Heart right ventricle (tissue), 16 donors: Measurements from ENCODE around the gene TOP2A. TPM values are rescaled to one million over a fixed set of nuclear protein-coding genes. Genes with fewer than 3 reads are reported as not detected.

ENCODE experiments used
- ATAC-seq, 8 donors: fragments of 200-7000 bp; cut with Tn5 transposase; one replicate each; pipeline ENCODE4 v1.9.1; 2020; ENCODE audit warnings: mild to moderate bottlenecking in 8 of 8, moderate library complexity in 8 of 8, moderate number of reproducible peaks in 1 of 8
- DNase-seq, 2 donors: peaks; one replicate each; pipeline ENCODE4 v3.0.0-alpha.2; 2020
- H3K27ac ChIP-seq, 10 donors: fragments of 200-600 bp; sonication (generic) in 2 of 10; one replicate each; pipeline versions ENCODE4 v1.5.0 to v1.8.0; 2020 to 2022; ENCODE audit warnings: mild to moderate bottlenecking in 3 of 10
- H3K27me3 ChIP-seq, 7 donors: fragments of 200-600 bp; one replicate each; pipeline ENCODE4 v1.8.0; 2021 to 2022; ENCODE audit warnings: mild to moderate bottlenecking in 2 of 7
- H3K36me3 ChIP-seq, 9 donors: fragments of 200-600 bp; sonication (generic) in 1 of 9; one replicate each; pipeline versions ENCODE4 v1.5.0 to v1.8.0; 2020 to 2022; ENCODE audit warnings: mild to moderate bottlenecking in 2 of 9
- H3K4me1 ChIP-seq, 9 donors: fragments of 200-600 bp; sonication (generic) in 1 of 9; one replicate each; pipeline versions ENCODE4 v1.5.0 to v1.8.0; 2020 to 2022; ENCODE audit warnings: mild to moderate bottlenecking in 4 of 9
- H3K4me3 ChIP-seq, 10 donors: fragments of 200-600 bp; sonication (generic) in 2 of 10; one replicate each; pipeline versions ENCODE4 v1.5.0 to v1.8.0; 2020 to 2022; ENCODE audit warnings: mild to moderate bottlenecking in 7 of 10, moderate library complexity in 2 of 10
- H3K9me3 ChIP-seq, 11 donors: fragments of 200-600 bp in 10 of 11; sonication (generic) in 2 of 11; one replicate each; pipeline versions ENCODE4 v1.5.0 to v1.8.0; 2013 to 2022; ENCODE audit warnings: mild to moderate bottlenecking in 2 of 11, control low read depth in 1 of 11, moderate library complexity in 1 of 11
- WGBS, 2 donors: extraction: QIAGEN DNeasy Blood & Tissue Kit; methylation state at CpG; one replicate each; pipeline ENCODE4 v1.1.7; 2013; ENCODE audit warnings: inconsistent platforms in 1 of 2; 5-methylcytosine and 5-hydroxymethylcytosine counted together
- intact Hi-C, 10 donors: fragments of 100-400 bp; cut with DNase I; formaldehyde crosslinking; loops; one replicate each; pipeline versions ENCODE4 v1.11.1 to v1.14.2; 2022
- polyA plus RNA-seq, 2 donors: library from polyadenylated mRNA; stranded (reverse); fragments of 200-250 nt; gene quantifications; one replicate each; pipeline ENCODE4 v1.2.3, GENCODE V29; 2013
- total RNA-seq, 10 donors: library from RNA; stranded (reverse); fragmentation: NEBNext Ultra II Directional in 3 of 10; extraction: Animal tissue kit (Norgen Biotek cat#: 25700) in 3 of 10; gene quantifications; one replicate each; pipeline versions ENCODE4 v1.2.1 to v1.2.4, GENCODE V29; 2021 to 2023
- TF ChIP-seq, protein P1 (sequence below), 9 donors: fragments of 200-600 bp; sonication (generic) in 2 of 9; IDR thresholded peaks; one replicate each; pipeline versions ENCODE4 v1.5.0 to v1.8.0; 2021 to 2022; ENCODE audit warnings: antibody characterized with exemption in 9 of 9, mild to moderate bottlenecking in 5 of 9, moderate library complexity in 1 of 9
- donor health status: Arrhythmogenic right ventricular cardiomyopathy.
- donor health status: ischemic (EF 13 %, LVEDD 7.1; RV severe dilation, severe dysfunction).
- donor health status: healthy with polysubstance abuse.
- donor health status: DM: no; HTN: yes; CAD: no.
- donor health status: DM: no; HTN: no; CAD: no.
- donor health status: ischemic (EF 25% LVEDD 6.9; RV normal size, moderate dysfunction).
- donor health status: ischemic (EF 25% LVEDD 5.7; RV mildly dilated, moderate dysfunction).
- donor health status: healthy.
- donor health status: DM: yes; HTN: yes; CAD: no.
- donor health status: Ischemic cardiomyopathy.
- donor health status: ischemic (EF 35%, LVEDD 5.7; RV mildly dilated, moderate dysfunction).
- donor health status: nonischemic (EF 11% LVEDD 7.7; RV severe dilation, severe dysfunction).
- donor health status: DM: yes; HTN: yes; CAD: no.
- donor health status: PGD.
- donor health status: ischemic (EF 29% LVEDD 5.4; RV normal size, mild dysfunction).
- donor health status: nonischemic (EF 23%, LVEDD 6.1; RV moderate dilation, normal function).

TOP2A gene
- total and polyA plus RNA-seq, 12 donors: 0.17 to 20.0 (median 1.0) TPM

DNA sequence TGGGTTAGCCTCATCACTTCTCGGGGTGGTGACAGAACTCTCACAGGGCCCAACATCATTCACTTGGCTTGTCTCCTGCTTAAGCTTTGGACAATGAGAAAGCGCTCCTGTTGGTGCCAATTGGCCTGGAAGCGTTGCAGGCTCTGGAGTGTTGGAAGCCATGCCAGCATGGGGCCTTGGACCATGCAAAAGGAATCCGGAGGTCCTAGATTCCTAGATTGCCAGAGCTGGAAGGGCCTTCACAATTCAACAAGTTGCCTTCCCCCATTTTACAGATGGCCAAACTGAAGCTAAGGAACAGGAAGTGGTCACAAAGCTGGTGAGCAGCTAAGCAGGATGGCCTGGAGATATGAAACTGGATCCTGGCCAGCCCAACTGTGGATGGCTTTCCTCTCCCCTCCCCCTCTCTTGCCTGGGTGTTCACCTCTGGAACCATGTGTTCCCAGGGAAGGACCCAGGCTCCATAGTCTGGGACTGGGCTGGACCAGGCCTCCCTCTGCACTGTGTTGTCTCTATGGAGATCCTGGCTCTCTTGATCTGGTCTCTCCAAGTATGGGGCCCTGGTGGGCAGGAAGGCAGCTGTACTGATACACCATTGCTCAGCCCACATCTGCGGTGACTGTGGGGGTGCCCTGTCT, 19.5 kb upstream of the TOP2A start:
- Histone ChIP-seq H3K27me3 (peaks cover 0 to 1% (median 0%) of the 10 kb centered on the region in 7 donors), H3K4me1 (peaks cover 5 to 44% (median 32%) of the 10 kb centered on the region in 9 donors), H3K9me3 (no peaks in the 10 kb centered on the region), H3K36me3 (no peaks in the 10 kb centered on the region), H3K4me3 (no peak overlapping the region), H3K27ac (no peak overlapping the region)
- ATAC-seq (peak in 4 of 8 donors; percentile 21 to 81 (median 49)), DNase-seq (no peak)
- WGBS, 2 donors: 50 to 62% methylated on average over 5 of the region's 5 CpGs
- intact Hi-C loops: loop anchor here in 1 of 10 donors (5.0 kb wide), 1 partner anchor 35 kb away; no protein-coding TSS in a partner anchor
- TF ChIP-seq, protein P1, sequence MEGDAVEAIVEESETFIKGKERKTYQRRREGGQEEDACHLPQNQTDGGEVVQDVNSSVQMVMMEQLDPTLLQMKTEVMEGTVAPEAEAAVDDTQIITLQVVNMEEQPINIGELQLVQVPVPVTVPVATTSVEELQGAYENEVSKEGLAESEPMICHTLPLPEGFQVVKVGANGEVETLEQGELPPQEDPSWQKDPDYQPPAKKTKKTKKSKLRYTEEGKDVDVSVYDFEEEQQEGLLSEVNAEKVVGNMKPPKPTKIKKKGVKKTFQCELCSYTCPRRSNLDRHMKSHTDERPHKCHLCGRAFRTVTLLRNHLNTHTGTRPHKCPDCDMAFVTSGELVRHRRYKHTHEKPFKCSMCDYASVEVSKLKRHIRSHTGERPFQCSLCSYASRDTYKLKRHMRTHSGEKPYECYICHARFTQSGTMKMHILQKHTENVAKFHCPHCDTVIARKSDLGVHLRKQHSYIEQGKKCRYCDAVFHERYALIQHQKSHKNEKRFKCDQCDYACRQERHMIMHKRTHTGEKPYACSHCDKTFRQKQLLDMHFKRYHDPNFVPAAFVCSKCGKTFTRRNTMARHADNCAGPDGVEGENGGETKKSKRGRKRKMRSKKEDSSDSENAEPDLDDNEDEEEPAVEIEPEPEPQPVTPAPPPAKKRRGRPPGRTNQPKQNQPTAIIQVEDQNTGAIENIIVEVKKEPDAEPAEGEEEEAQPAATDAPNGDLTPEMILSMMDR (IDR thresholded peaks at IDR 0.05): no peak

DNA sequence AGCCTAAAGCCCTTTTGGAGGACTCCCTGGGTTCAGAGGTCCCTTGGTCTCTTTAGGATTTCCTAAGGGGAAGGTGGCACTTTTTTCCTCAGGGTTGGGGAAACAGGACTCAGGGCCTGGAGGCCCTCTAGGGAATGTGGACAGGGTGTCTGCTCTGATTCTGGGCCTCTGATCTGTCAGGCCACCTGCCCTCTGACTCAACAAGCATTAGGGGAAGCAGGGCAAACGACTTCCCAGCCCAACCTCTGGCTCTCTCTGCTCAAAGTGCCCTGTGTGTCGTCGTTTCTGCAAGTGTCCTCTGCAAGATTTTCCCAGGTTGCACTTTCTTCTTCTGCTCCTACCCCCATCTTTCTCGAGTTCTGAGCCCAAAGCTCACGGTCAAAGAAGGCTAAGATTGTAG, 18.9 kb upstream of the TOP2A start:
- no peak for ATAC-seq
- no peak overlapping the region for H3K27ac ChIP-seq
- TF ChIP-seq, protein P1 (IDR thresholded peaks at IDR 0.05): no peak
- WGBS, 2 donors: 38 to 59% methylated on average over 5 of the region's 5 CpGs
- H3K9me3 ChIP-seq: no peaks in the 10 kb centered on the region
- no peak overlapping the region for H3K4me3 ChIP-seq
- no peaks in the 10 kb centered on the region for H3K36me3 ChIP-seq
- peaks cover 5 to 38% (median 29%) of the 10 kb centered on the region in 9 donors for H3K4me1 ChIP-seq
- intact Hi-C loops: loop anchor here in 1 of 10 donors (5.0 kb wide), 1 partner anchor 34 kb away; no protein-coding TSS in a partner anchor
- no peaks in the 10 kb centered on the region for H3K27me3 ChIP-seq
- DNase-seq: no peak

DNA sequence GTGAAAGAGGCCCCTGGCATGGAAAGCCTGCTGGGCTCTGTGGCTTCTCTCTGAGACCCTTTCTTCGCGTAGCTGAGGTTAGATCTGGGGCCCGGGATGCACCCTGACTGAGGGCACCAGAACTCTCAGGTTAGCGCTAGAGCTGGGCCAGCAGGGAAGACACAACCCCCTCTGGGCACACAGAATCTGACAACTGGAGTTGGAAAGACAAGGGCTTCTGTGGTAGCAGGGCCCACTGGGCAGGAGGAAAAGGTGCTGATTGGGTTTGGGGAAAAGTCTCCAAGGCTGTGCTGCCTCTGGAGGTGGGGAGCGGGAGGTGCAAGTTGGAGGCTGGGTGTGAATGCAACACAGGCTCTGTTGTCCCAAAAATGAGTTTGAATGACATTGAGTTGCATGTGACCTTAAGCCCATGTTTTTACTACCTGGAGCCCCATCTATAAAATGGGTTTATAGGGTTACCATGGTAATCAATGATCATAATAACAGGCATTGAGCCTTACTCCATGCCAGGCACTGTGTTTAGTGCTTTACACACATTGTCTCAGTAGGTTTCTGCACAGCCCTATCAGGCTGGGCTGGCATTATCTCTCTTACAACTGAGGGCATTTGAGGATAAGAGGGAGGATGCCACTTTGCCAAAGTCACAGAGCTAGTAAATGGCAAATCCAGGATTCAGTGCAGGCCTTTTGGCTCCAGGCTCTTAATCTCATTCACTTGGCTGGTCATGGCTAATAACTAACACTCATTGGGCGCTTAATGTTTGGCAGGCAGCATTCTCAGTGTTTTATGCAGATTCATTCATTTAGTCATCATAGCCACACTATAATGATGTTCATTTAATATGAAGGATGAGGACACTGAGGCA, 16.1 kb upstream of the TOP2A start:
- ATAC-seq: peak in 4 of 8 donors; percentile 39 to 45 (median 45)
- intact Hi-C loops: loop anchor here in 2 of 10 donors (2.0 kb wide), 2 partner anchors 15 to 35 kb away; no protein-coding TSS in a partner anchor
- WGBS, 2 donors: 82 to 87% methylated on average over 6 of the region's 6 CpGs
- no peaks in the 10 kb centered on the region for H3K36me3 ChIP-seq
- peaks cover 5 to 33% (median 26%) of the 10 kb centered on the region in 9 donors for H3K4me1 ChIP-seq
- no peaks in the 10 kb centered on the region for H3K27me3 ChIP-seq
- TF ChIP-seq, protein P1 (IDR thresholded peaks at IDR 0.05): peak; percentile 8 to 59 (median 48)
- no peaks in the 10 kb centered on the region for H3K9me3 ChIP-seq
- peak overlapping the region in 7 of 10 donors; percentile 2 to 65 (median 50) for H3K27ac ChIP-seq
- H3K4me3 ChIP-seq: no peak overlapping the region
- DNase-seq: no peak

DNA sequence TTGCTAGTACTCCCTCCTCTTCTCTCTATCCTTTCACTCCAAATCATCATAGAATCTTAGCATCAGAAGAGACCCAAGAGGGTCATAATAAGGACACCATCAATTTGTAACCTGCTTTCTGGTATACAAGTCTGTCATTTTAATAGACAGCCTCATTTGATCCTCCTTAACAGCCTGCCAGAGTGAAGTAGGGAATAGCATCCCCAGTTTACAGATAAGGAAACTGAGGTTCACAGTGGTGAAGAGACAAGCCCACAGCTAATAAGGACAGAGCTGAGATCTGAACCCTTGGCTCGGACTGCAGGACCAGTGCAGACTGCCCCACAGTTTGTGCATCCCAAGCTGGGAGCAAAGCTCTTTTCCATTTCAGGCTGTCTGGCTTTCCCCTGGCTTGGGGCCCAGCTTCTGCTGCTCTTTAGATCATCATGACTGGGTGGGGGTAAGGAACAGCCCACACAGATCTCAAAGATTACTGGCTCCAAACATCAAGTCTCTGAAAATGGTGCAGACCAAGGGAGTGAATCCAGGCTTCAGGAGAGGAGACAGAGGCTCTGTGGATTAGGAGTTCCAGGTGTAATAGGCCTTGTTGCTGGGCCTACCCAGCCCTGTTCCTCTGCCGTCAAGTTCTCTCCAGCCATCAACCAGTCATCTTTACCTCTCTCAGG, 15.3 kb upstream of the TOP2A start:
- no peaks in the 10 kb centered on the region for H3K36me3 ChIP-seq
- DNase-seq (peak in 1 of 2 donors; percentile 66), ATAC-seq (peak in 7 of 8 donors; percentile 17 to 84 (median 56))
- H3K27me3 ChIP-seq: no peaks in the 10 kb centered on the region
- no peaks in the 10 kb centered on the region for H3K9me3 ChIP-seq
- H3K4me3 ChIP-seq: no peak overlapping the region
- peak overlapping the region in 7 of 10 donors; percentile 2 to 65 (median 50) for H3K27ac ChIP-seq
- peaks cover 5 to 33% (median 26%) of the 10 kb centered on the region in 9 donors for H3K4me1 ChIP-seq
- intact Hi-C loops: loop anchor here in 2 of 10 donors (2.0 kb wide), 2 partner anchors 14 to 34 kb away; no protein-coding TSS in a partner anchor
- TF ChIP-seq, protein P1 (IDR thresholded peaks at IDR 0.05): no peak
- WGBS, 2 donors: 25 to 35% methylated on average over 2 of the region's 2 CpGs
